ENCODE results near the gene LIX1L. TPM values are rescaled to one million over a fixed set of nuclear protein-coding genes. Genes with fewer than 3 reads are reported as not detected.

Gene LIX1L
- total RNA-seq, 2 experiments from 2014 or later: 11.6 to 26.3 TPM

GRCh38 chr1:145979746-145980456, 22.1 kb upstream of the LIX1L start:
- Histone ChIP-seq H3K4me2 (ENCODE audit: low read length) (peak overlapping the region; percentile 62), H3K27ac (ENCODE audit: low read depth, low read length, poor library complexity, severe bottlenecking) (peak overlapping the region; percentile 94), H2AFZ (ENCODE audit: low read length) (peak overlapping the region; percentile 75), H3K4me3 (ENCODE audit: low read depth, low read length, poor library complexity, severe bottlenecking) (peak overlapping the region; percentile 38), H3K9me2 (ENCODE audit: insufficient read depth, low read length) (no peaks in the 10 kb centered on the region), H3K4me1 (ENCODE audit: insufficient read depth, low read length, poor library complexity, severe bottlenecking) (peaks cover 76% of the 10 kb centered on the region), H3K9me3 (ENCODE audit: low read length) (no peaks in the 10 kb centered on the region), H4K20me1 (ENCODE audit: insufficient read depth, low read length) (no peaks in the 10 kb centered on the region), H3K79me2 (ENCODE audit: insufficient read depth, low read depth, low read length) (no peaks in the 10 kb centered on the region), H3K36me3 (ENCODE audit: insufficient read depth, low read length) (no peaks in the 10 kb centered on the region)
- TF ChIP-seq, protein P1, sequence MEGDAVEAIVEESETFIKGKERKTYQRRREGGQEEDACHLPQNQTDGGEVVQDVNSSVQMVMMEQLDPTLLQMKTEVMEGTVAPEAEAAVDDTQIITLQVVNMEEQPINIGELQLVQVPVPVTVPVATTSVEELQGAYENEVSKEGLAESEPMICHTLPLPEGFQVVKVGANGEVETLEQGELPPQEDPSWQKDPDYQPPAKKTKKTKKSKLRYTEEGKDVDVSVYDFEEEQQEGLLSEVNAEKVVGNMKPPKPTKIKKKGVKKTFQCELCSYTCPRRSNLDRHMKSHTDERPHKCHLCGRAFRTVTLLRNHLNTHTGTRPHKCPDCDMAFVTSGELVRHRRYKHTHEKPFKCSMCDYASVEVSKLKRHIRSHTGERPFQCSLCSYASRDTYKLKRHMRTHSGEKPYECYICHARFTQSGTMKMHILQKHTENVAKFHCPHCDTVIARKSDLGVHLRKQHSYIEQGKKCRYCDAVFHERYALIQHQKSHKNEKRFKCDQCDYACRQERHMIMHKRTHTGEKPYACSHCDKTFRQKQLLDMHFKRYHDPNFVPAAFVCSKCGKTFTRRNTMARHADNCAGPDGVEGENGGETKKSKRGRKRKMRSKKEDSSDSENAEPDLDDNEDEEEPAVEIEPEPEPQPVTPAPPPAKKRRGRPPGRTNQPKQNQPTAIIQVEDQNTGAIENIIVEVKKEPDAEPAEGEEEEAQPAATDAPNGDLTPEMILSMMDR (conservative IDR thresholded peaks at IDR 0.05; ENCODE audit: low read length): no peak
- TF ChIP-seq EZH2phosphoT487 (IDR thresholded peaks at IDR 0.05; ENCODE audit: borderline replicate concordance, low read depth, low read length): no peak
- DNase-seq (ENCODE audit: low spot score): peak; percentile 74
- ChIA-PET CTCF (ENCODE audit: unreplicated experiment) (interaction anchor here (0.5 to 4.1 kb wide), 7 partner anchors 8 to 32 kb away, joined by 3 to 20 read pairs (median 5); partner anchors contain the start of gene TXNIP), POLR2A (interaction anchor here (0.6 to 4.6 kb wide), 22 partner anchors 9 to 152 kb away, joined by 3 to 67 read pairs (median 5); partner anchors contain the start of genes ANKRD34A, HJV, LIX1L and PIAS3)
- no TSS peak for BruUV-seq (replicated peaks)
- intact Hi-C loops (cut with micrococcal nuclease; ENCODE audit: unreplicated experiment): loop anchor here (1.0 to 5.0 kb wide), 3 partner anchors 16 to 133 kb away; partner anchors contain the start of genes NUDT17 and TXNIP

GRCh38 chr1:145978854-145979745, 21.3 kb upstream of the LIX1L start:
- POLR2A ChIA-PET: interaction anchor here (0.5 to 4.6 kb wide), 24 partner anchors 10 to 151 kb away, joined by 3 to 67 read pairs (median 6); partner anchors contain the start of genes ANKRD34A, HJV, LIX1L and PIAS3
- H3K4me1 ChIP-seq (ENCODE audit: insufficient read depth, low read length, poor library complexity, severe bottlenecking): peaks cover 68% of the 10 kb centered on the region
- CTCF ChIA-PET (ENCODE audit: unreplicated experiment): interaction anchor here (1.4 to 4.1 kb wide), 6 partner anchors 8 to 33 kb away, joined by 4 to 20 read pairs (median 7); partner anchors contain the start of gene TXNIP
- peak overlapping the region; percentile 75; the same call in 1 of the 2 replicates for H2AFZ ChIP-seq (ENCODE audit: low read length)
- peak overlapping the region; percentile 94 for H3K27ac ChIP-seq (ENCODE audit: low read depth, low read length, poor library complexity, severe bottlenecking)
- no TSS peak for BruUV-seq (replicated peaks)
- H4K20me1 ChIP-seq (ENCODE audit: insufficient read depth, low read length): no peaks in the 10 kb centered on the region
- no peaks in the 10 kb centered on the region for H3K9me3 ChIP-seq (ENCODE audit: low read length)
- H3K36me3 ChIP-seq (ENCODE audit: insufficient read depth, low read length): no peaks in the 10 kb centered on the region
- H3K79me2 ChIP-seq (ENCODE audit: insufficient read depth, low read depth, low read length): no peaks in the 10 kb centered on the region
- TF ChIP-seq EZH2phosphoT487 (IDR thresholded peaks at IDR 0.05; ENCODE audit: borderline replicate concordance, low read depth, low read length): no peak
- TF ChIP-seq, protein P1 (conservative IDR thresholded peaks at IDR 0.05; ENCODE audit: low read length): peak; percentile 70
- H3K4me2 ChIP-seq (ENCODE audit: low read length): peak overlapping the region; percentile 62
- no peaks in the 10 kb centered on the region for H3K9me2 ChIP-seq (ENCODE audit: insufficient read depth, low read length)
- peak overlapping the region; percentile 36 for H3K4me3 ChIP-seq (ENCODE audit: low read depth, low read length, poor library complexity, severe bottlenecking)
- intact Hi-C loops (cut with micrococcal nuclease; ENCODE audit: unreplicated experiment): loop anchor here (1.0 to 5.0 kb wide), 3 partner anchors 17 to 132 kb away; partner anchors contain the start of genes NUDT17 and TXNIP
- peak; percentile 98 for DNase-seq (ENCODE audit: low spot score)

Measured in OCI-LY7 (cell line).